HG03064 (cell line): Measurements from ENCODE around the gene TRPM3.
"Not testable (repeated sequence)": the region's sequence is repeated elsewhere in the genome, so short reads cannot be mapped to it uniquely, and the experiment has no call there.

Experiments
- ATAC-seq: cut with Tn5 transposase; IDR thresholded peaks from one replicate; pipeline ENCODE4 v1.9.1; 2021; ENCODE audit warnings: low read depth; ENCODE audit not compliant: unreplicated experiment

The TRPM3 gene

DNA sequence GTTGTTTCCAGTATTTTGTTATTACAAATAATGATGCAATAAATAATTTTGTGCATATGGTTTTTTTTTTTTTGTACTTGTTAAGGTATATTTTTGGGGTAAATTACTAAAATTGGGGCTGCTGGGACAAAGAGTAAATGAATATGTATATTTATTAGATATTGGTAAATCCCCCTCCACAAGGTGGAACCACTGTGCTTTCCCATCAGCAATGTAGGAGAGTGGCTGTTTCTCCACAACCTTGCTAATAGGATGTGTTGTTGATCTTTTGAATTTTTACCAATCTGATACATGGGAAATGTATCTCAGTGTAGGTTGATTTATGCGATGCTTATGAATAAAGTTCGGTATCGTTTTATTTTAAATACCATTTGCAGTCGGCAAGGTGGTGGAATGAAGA, 118.1 kb downstream of the TRPM3 start:
- no peak for ATAC-seq

DNA sequence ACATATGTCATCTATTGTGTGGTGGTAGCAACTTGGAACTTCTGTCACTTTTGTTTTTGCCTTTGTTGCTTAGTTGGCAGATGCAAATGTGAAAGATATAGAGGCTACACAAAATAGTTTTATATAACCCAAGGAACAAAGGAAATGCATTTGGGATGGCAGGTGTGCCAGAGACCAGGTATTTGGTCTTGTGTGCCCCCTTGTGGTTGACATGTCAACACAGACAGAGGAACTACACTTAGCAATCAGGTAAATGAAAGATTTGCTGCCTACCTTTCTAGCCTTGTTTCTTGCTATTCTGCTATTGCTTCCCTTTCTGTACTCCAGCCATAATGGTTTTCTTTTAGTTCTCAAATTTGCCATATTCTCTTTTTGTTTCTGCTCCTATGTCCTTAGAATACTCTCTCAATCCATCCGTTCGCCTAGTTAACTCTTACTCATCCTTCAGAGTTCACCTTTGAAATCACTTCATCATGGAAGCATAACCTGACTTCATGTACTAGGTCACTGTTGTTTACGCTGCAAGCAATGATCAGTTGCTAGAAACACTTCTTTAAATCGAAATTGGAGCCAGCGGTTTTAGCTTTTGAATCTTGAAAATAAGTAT, 119.5 kb downstream of the TRPM3 start:
- no peak for ATAC-seq

DNA sequence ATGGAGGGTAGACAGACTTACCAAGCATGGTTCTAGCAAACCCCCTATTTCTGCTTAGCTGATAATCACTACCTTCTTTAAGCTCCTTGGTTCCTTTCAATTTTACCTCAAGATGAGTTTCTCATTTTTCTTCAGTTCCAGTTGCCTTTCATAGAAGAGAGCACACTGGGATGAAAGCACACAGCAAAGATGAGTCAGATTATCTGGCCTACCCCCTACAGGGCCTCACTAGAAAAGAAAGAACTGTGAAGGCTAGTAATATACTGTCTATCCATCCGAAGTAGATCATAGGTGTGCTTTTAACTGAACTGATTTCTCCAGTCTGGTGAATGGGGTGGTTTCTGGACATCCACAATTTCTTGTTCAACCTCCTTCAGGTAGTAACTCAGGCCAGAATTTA, 122.5 kb downstream of the TRPM3 start:
- no peak for ATAC-seq

DNA sequence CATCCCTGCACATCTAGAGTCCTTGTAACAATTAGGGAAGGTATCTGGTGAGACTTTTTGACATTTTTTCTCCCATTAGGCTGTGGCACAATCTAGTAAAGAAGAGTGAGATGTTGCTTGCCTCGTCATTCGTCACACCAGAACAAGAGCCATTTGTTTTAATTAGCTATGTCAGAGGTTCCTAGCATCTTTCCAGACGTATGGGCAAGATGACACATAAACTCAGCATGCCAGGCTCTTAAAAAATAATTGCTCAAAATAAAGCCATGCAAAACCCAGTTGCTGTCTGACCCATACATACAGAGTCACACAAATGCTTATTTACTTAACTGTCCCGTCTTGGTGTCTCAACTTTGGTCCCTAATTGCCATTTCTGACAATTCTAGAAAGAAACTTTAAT, 125.9 kb downstream of the TRPM3 start:
- ATAC-seq = no peak

DNA sequence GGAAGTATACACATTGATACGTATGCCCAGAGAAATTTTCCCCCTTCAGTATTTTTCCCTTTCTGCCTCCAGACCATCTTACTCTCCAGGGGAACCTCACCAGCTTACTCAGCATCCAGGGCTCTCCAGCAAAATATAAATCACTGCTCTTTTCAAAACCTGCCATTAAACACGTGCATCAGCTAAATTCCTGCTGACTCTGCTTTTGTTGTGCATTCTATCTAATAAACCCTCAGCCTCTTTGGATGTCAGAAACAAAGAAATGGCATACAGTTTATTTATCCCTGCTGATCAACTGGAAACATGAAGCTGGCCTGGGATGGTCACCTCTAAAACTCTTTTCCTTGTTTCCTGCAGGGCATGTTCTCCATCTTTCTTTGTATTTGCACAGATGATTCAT, 126.8 kb downstream of the TRPM3 start:
- no peak for ATAC-seq

DNA sequence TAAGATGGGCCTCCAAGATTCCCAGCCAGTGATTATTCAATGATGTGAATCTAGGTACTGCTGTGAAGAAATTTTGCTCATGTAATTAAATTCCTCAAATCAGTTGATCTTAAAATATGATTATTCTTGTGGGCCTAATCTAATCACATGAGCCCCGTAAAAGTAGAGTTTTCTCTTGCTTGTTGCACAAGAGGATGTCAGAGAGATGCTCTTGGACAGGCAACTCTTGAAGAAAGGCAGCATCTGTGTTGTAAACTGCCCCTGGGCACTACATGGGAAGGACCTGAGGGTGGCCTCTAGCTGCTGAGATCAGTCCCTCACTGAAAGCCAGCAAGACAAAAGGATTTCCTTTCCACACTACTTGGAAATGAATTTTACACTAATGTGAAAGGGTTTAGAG, 132.9 kb downstream of the TRPM3 start:
- ATAC-seq = no peak

DNA sequence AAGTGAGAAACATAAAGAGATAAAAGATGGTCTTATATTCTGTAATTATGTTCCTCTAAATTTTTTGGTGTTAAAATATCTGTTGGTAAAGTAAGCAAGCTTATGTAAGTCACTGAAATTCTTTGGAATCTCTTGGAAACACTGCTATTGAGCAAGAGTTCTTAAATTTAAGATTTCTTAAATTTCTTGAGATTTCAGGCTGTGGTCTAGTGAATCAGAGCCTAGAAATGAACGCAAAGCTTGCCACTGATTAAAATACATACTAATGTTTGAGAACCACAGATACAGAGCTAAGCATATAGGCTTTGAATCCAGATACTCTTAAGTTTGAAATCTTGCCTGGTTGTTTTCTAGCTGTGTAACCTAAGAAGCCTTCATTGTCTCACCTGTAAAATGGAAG, 133.4 kb downstream of the TRPM3 start:
- ATAC-seq = no peak

- no peak for ATAC-seq
Measured at GRCh38 chr9:70986984-70987383, 134.4 kb downstream of the TRPM3 start.

- ATAC-seq = no peak
Measured at GRCh38 chr9:70983723-70984295, 137.6 kb downstream of the TRPM3 start.

- ATAC-seq = no peak
Measured at GRCh38 chr9:70981312-70981711, 140.1 kb downstream of the TRPM3 start.

GRCh38 chr9:70979966-70980365, 141.5 kb downstream of the TRPM3 start:
- ATAC-seq = no peak

GRCh38 chr9:70978085-70978484, 143.3 kb downstream of the TRPM3 start:
- no peak for ATAC-seq

DNA sequence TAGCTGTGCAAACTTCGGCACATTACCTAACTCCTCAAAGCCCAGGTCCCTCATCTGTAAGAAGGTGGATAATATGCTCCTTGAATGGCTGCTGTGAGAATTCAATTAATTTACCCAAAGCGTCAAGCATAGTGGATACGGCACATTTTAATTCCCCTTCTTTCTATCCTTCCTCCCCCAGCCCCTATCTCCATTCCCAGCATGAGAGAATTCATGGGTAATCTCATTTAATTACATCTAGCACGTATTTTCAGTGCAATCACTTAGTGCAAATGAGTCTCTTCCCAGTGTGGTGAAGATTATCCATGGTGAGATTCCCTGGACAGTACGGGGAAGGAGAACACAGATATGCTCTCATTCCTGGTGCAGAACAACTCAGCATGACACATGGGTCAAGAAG, 145.6 kb downstream of the TRPM3 start:
- no peak for ATAC-seq

GRCh38 chr9:70971723-70972122, 149.7 kb downstream of the TRPM3 start:
- no peak for ATAC-seq

DNA sequence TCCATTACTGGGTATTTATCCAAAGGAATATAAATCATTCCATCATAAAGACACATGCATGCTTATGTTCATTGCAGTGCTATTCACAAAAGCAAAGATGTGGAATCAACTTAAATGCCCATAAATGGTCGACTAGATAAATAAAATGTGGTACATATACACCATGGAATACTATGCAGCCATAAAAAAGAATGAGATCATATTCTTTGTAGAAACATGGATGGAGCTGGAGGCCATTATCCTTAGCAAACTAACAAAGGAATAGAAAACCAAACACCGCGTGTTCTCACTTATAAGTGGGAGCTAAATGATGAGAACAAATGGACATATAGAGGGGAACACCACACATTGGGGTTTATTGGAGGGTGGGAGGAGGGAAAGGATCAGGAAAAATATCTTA, 155.0 kb downstream of the TRPM3 start:
- ATAC-seq = not testable (repeated sequence)

DNA sequence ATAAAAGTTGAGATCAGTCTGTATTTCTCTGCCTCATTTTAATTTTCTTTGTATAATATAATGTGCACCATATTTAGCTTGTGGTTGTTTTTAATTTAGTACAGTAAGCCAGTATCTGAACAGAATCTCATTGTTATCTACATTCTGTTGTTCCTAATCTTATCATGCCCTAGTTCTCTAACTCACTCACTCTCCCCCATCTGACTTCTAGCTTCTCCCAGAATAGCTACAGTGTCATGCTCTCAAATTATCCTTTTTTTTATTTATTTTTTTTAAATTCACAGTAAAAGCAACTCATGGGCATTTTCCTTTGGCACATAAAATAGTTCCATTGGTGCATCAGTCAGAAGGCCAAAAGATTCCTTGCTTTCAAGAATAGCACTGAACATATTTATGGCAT, 156.6 kb downstream of the TRPM3 start:
- no peak for ATAC-seq

GRCh38 chr9:70963554-70963953, 157.9 kb downstream of the TRPM3 start:
- ATAC-seq = no peak

DNA sequence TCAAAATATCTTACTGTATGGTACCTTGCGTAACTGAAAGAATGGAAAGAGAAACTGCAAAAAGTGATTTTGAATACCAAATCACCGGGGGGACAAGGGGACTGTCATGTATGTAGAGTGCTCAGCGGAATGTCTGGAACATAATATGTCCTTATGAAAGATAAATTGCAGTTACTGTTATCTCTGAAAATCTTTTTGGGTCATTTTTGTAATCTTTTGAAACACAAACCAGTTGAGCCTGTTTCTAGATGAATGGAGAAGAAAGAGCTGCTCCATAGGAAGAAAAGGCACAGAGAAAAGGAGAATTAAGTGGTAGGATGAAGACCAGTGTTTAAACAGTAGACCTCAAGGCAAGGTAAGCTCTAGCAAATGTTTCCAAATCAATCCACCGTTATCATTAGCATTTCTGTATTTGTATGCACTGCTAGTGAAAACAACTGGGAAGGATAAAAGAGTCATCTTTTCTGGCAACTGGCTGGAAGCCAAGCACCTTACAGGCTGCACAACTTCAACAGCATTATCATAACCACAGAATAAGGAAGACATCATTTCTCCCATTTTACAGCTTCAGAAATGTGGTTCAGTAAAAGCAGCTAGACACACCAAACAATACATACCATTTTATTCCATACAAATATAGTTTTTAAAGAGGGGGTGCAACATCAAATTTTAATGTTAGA, 158.5 kb downstream of the TRPM3 start:
- ATAC-seq = no peak

DNA sequence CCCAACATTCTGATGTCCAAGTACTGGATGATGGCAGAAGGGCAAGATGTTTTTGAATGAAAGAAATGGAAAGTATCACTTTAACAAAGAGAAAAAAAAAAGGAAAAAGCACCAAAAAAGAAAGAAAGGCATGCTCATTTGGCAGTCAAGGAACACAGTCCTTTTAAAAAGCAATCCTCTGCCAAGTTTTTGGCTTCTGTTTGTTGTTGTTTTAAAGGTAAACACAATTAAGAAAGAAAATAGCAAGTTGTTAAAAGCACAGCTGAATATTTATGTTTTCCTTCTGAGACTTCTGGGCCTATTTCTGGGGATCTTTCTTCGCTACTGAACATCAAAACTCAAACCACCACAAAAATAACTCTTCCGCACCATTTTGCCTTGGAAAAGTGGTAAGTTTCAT, 162.1 kb downstream of the TRPM3 start:
- no peak for ATAC-seq

DNA sequence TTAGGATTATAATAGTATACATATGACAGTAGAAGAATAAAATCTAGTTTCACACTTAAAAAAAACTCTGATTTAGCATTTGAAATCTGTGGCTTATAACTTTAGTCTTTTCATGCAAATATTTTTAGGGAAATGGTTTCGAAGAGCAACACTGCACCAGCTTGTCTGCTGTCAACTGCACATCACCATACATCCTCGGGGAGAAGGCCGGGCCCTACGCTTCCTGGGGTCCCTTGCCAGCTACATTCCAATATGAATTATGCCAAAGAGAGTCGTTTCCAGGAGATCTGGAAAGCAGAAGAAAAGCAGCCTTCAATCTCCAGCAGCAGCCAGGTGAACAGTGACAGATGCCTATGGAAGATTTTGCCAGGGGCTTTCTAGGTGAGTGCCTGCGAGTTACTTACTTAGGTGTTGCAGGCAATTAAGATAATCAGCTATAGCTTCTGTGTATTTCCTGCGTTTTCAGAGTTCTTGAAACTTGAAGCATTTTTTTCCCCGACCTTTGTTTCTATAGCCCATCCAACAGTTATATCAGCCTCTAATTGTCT, 166.8 kb downstream of the TRPM3 start:
- no peak for ATAC-seq

- no peak for ATAC-seq
Measured at GRCh38 chr9:70954126-70954525, 167.3 kb downstream of the TRPM3 start.
